ENCODE data around the gene COG5. TPM values are rescaled to one million over a fixed set of nuclear protein-coding genes. Genes with fewer than 3 reads are reported as not detected.

The COG5 gene
- total RNA-seq, 1 experiment from 2014 or later = 29.1 TPM

DNA sequence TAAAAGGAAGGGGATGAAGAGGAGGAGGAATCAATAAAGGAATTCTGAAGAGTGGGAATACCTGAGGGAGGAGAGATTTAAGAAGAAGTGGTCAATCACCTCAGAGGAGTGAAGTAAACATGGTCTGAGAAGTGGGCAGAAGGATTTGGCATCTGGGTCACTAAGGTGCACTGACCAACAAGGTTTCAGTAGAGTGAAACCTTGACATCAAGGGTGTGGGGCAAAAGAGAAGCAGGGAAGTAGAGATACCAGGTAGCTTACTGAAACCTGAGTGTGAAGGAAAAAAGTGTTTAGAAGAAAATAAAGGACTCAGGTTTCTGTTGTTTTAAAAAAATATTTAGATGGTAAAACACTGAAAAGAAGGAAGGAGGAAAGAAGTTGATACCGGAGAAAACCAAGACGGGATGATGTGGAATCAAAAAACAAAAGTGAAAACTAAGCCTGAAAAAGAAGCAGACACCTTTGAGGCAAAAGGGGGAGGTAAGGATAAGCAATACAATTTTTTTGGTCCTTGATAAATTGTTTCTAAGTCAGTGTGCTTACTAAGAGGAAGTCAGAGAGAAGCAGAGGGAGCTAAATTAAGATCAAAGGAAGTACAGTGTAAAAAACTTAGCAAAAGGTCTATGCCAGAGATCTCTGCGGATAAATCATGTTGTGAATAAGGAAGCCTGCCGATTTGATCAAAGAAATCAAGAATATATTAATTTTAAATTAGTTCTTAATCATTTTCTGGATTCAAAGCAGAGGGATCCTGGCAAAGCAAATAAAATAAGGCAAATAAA lies 231.0 kb downstream of the COG5 start:
- Histone ChIP-seq H3K4me3 (ENCODE audit: low read depth in 2 of 2, low read length in 2 of 2) (no peak overlapping the region), H3K27ac (ENCODE audit: low read length) (no peak overlapping the region), H3K27me3 (ENCODE audit: control insufficient read depth, insufficient read depth, low read length) (no peaks in the 10 kb centered on the region), H3K9me3 (ENCODE audit: control insufficient read depth, insufficient read depth, low read depth, low read length) (no peaks in the 10 kb centered on the region), H3K4me1 (ENCODE audit: control insufficient read depth, insufficient read depth, low read length) (no peaks in the 10 kb centered on the region), H3K36me3 (ENCODE audit: control insufficient read depth, insufficient read depth, low read length) (no peaks in the 10 kb centered on the region)
- no peak for DNase-seq (ENCODE audit: low read depth, low spot score)
- no peak for ATAC-seq
- TF ChIP-seq POLR2AphosphoS5 (IDR thresholded peaks at IDR 0.05; ENCODE audit: low read depth, low read length) = no peak
- no peak for TF ChIP-seq TCF7L2 (IDR thresholded peaks at IDR 0.05; ENCODE audit: low read depth, low read length)
- TF ChIP-seq SIN3A (IDR thresholded peaks at IDR 0.05; ENCODE audit: borderline replicate concordance, insufficient read depth, low read depth, low read length) = no peak
- TF ChIP-seq, protein P1, sequence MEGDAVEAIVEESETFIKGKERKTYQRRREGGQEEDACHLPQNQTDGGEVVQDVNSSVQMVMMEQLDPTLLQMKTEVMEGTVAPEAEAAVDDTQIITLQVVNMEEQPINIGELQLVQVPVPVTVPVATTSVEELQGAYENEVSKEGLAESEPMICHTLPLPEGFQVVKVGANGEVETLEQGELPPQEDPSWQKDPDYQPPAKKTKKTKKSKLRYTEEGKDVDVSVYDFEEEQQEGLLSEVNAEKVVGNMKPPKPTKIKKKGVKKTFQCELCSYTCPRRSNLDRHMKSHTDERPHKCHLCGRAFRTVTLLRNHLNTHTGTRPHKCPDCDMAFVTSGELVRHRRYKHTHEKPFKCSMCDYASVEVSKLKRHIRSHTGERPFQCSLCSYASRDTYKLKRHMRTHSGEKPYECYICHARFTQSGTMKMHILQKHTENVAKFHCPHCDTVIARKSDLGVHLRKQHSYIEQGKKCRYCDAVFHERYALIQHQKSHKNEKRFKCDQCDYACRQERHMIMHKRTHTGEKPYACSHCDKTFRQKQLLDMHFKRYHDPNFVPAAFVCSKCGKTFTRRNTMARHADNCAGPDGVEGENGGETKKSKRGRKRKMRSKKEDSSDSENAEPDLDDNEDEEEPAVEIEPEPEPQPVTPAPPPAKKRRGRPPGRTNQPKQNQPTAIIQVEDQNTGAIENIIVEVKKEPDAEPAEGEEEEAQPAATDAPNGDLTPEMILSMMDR (IDR thresholded peaks at IDR 0.05) = no peak
- TF ChIP-seq, protein P2, sequence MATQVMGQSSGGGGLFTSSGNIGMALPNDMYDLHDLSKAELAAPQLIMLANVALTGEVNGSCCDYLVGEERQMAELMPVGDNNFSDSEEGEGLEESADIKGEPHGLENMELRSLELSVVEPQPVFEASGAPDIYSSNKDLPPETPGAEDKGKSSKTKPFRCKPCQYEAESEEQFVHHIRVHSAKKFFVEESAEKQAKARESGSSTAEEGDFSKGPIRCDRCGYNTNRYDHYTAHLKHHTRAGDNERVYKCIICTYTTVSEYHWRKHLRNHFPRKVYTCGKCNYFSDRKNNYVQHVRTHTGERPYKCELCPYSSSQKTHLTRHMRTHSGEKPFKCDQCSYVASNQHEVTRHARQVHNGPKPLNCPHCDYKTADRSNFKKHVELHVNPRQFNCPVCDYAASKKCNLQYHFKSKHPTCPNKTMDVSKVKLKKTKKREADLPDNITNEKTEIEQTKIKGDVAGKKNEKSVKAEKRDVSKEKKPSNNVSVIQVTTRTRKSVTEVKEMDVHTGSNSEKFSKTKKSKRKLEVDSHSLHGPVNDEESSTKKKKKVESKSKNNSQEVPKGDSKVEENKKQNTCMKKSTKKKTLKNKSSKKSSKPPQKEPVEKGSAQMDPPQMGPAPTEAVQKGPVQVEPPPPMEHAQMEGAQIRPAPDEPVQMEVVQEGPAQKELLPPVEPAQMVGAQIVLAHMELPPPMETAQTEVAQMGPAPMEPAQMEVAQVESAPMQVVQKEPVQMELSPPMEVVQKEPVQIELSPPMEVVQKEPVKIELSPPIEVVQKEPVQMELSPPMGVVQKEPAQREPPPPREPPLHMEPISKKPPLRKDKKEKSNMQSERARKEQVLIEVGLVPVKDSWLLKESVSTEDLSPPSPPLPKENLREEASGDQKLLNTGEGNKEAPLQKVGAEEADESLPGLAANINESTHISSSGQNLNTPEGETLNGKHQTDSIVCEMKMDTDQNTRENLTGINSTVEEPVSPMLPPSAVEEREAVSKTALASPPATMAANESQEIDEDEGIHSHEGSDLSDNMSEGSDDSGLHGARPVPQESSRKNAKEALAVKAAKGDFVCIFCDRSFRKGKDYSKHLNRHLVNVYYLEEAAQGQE (IDR thresholded peaks at IDR 0.05; ENCODE audit: insufficient read depth in 1 of 2, low read depth in 2 of 2, low read length in 1 of 2) = no peak
- POLR2A ChIA-PET = no interaction called here
- BruUV-seq (replicated peaks) = no TSS peak
- CTCF ChIA-PET = no interaction called here
- intact Hi-C loops (cut with micrococcal nuclease; ENCODE audit: unreplicated experiment) = no loop called here
- in situ Hi-C loops (cut with HindIII; ENCODE audit: low pct_unique_long_range_greater_than_20kb, low sequenced_read_pairs) = no loop called here

DNA sequence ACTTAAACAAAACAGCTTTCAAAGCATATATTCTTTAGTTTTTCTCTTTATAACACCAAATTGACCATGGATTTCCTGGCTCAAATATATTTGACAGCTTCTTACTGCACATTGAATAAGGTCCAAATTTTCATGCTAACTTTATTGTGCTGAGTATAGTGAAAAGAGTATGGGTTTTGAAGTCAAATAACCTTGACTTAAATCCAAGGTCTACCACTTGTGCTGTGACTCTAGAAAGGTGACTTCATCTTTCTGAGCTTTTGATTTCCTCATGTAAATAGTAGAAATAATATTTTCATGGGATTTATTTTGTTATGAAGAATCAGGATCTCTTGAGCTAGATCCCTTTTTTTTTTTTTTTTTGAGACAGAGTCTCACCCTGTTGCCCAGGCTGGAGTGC lies 233.2 kb downstream of the COG5 start:
- intact Hi-C loops (cut with micrococcal nuclease; ENCODE audit: unreplicated experiment) (no loop called here), in situ Hi-C loops (cut with HindIII; ENCODE audit: low pct_unique_long_range_greater_than_20kb, low sequenced_read_pairs) (no loop called here)
- no peak overlapping the region for H3K27ac ChIP-seq (ENCODE audit: low read length)
- no TSS peak for BruUV-seq (replicated peaks)
- ChIA-PET CTCF (no interaction called here), POLR2A (no interaction called here)
- H3K27me3 ChIP-seq (ENCODE audit: control insufficient read depth, insufficient read depth, low read length) = no peaks in the 10 kb centered on the region
- H3K36me3 ChIP-seq (ENCODE audit: control insufficient read depth, insufficient read depth, low read length) = no peaks in the 10 kb centered on the region
- DNase-seq (ENCODE audit: low read depth, low spot score) (no peak), ATAC-seq (no peak)
- no peak overlapping the region for H3K4me3 ChIP-seq (ENCODE audit: low read depth in 2 of 2, low read length in 2 of 2)
- H3K9me3 ChIP-seq (ENCODE audit: control insufficient read depth, insufficient read depth, low read depth, low read length) = no peaks in the 10 kb centered on the region
- TF ChIP-seq TCF7L2 (IDR thresholded peaks at IDR 0.05; ENCODE audit: low read depth, low read length) = no peak
- TF ChIP-seq, protein P2 (IDR thresholded peaks at IDR 0.05; ENCODE audit: insufficient read depth in 1 of 2, low read depth in 2 of 2, low read length in 1 of 2) = no peak
- no peak for TF ChIP-seq POLR2AphosphoS5 (IDR thresholded peaks at IDR 0.05; ENCODE audit: low read depth, low read length)
- no peaks in the 10 kb centered on the region for H3K4me1 ChIP-seq (ENCODE audit: control insufficient read depth, insufficient read depth, low read length)
